ENCODE results near the gene ATXN7L1. TPM values are rescaled to one million over a fixed set of nuclear protein-coding genes. Genes with fewer than 3 reads are reported as not detected.

Gene ATXN7L1
- total and polyA plus RNA-seq, 2 of the 13 experiments (the other 11 are each of a cell fraction or from before 2014, with no cell fraction given): 4.1 to 7.8 TPM

- FAIRE-seq (no peak), ATAC-seq (no peak), DNase-seq (ENCODE audit: low spot score) (no peak)
- Histone ChIP-seq H3K9me3 (ENCODE audit: low read length) (no peaks in the 10 kb centered on the region), H4K20me1 (ENCODE audit: insufficient read depth, low read length) (no peaks in the 10 kb centered on the region), H3K27me3 (ENCODE audit: control insufficient read depth in 1 of 2, insufficient read depth in 2 of 2, low read length in 2 of 2) (no peaks in the 10 kb centered on the region), H3K4me1 (ENCODE audit: insufficient read depth, low read length) (peaks cover 18% of the 10 kb centered on the region), H3K79me2 (ENCODE audit: insufficient read depth, low read length) (no peaks in the 10 kb centered on the region), H3K4me2 (ENCODE audit: low read depth, low read length) (no peak overlapping the region), H3K27ac (ENCODE audit: extremely low read length, insufficient read depth, low read length) (no peak overlapping the region), H3K9ac (ENCODE audit: insufficient read depth, low read depth, low read length) (no peak overlapping the region), H3K4me3 (replicated peaks in 1 of 3; ENCODE audit: insufficient read depth in 1 of 3, low read depth in 2 of 3, low read length in 3 of 3) (no peak overlapping the region), H3K36me3 (replicated peaks in 1 of 2; ENCODE audit: control insufficient read depth in 1 of 2, insufficient read depth in 2 of 2, low read length in 2 of 2) (peaks cover 1 to 12% of the 10 kb centered on the region in 2 experiments; a peak in 4 of 5 replicates), H2AFZ (ENCODE audit: low read length) (no peak overlapping the region)
- ChIA-PET POLR2A (no interaction called here), CTCF (ENCODE audit: low intra/inter-chr PET ratio, low total read pairs) (no interaction called here)
- no peak for TF ChIP-seq CHCHD3 (CRISPR knock-in tag; IDR thresholded peaks at IDR 0.05)
- TF ChIP-seq YEATS4 (CRISPR knock-in tag; IDR thresholded peaks at IDR 0.05; ENCODE audit: borderline replicate concordance): no peak
- no peak for TF ChIP-seq HDAC6 (IDR thresholded peaks at IDR 0.05; ENCODE audit: low read depth, low read length)
- TF ChIP-seq ZNF232 (CRISPR knock-in tag; IDR thresholded peaks at IDR 0.05; ENCODE audit: borderline replicate concordance): no peak
- TF ChIP-seq ZNF883 (CRISPR knock-in tag; IDR thresholded peaks at IDR 0.05; ENCODE audit: not compliant biosample characterization): no peak
- no peak for TF ChIP-seq ZNF839 (CRISPR knock-in tag; IDR thresholded peaks at IDR 0.05; ENCODE audit: borderline replicate concordance)
- TF ChIP-seq ZNF335 (CRISPR knock-in tag; IDR thresholded peaks at IDR 0.05): no peak
- TF ChIP-seq NFIB (CRISPR knock-in tag; IDR thresholded peaks at IDR 0.05; ENCODE audit: borderline replicate concordance): no peak
- in situ Hi-C loops (cut with HindIII; ENCODE audit: extremely low pct_ligation_motif_present, low pct_unique_long_range_greater_than_20kb): no loop called here
- intact Hi-C loops (cut with micrococcal nuclease; ENCODE audit: unreplicated experiment): no loop called here
- no TSS peak for BruUV-seq (replicated peaks)
- WGBS (ENCODE audit: low lambda C conversion rate): 77% methylated on average over 3 of the region's 3 CpGs
Observed at GRCh38 chr7:105644937-105645336, 231.5 kb downstream of the ATXN7L1 start.

- peaks cover 1 to 12% of the 10 kb centered on the region in 2 experiments; a peak in 4 of 5 replicates for H3K36me3 ChIP-seq (replicated peaks in 1 of 2; ENCODE audit: control insufficient read depth in 1 of 2, insufficient read depth in 2 of 2, low read length in 2 of 2)
- no peak for FAIRE-seq
- CTCF ChIA-PET (ENCODE audit: low intra/inter-chr PET ratio, low total read pairs): no interaction called here
- peaks cover 9% of the 10 kb centered on the region for H3K4me1 ChIP-seq (ENCODE audit: insufficient read depth, low read length)
- no TSS peak for BruUV-seq (replicated peaks)
- H2AFZ ChIP-seq (ENCODE audit: low read length): no peak overlapping the region
- 88% methylated on average over 1 of the region's 1 CpG for WGBS (ENCODE audit: low lambda C conversion rate)
- no peaks in the 10 kb centered on the region for H3K9me3 ChIP-seq (ENCODE audit: low read length)
- POLR2A ChIA-PET: no interaction called here
- no peaks in the 10 kb centered on the region for H3K79me2 ChIP-seq (ENCODE audit: insufficient read depth, low read length)
- no peak overlapping the region for H3K9ac ChIP-seq (ENCODE audit: insufficient read depth, low read depth, low read length)
- no peak for ATAC-seq
- no peaks in the 10 kb centered on the region for H4K20me1 ChIP-seq (ENCODE audit: insufficient read depth, low read length)
- no peak overlapping the region for H3K4me3 ChIP-seq (replicated peaks in 1 of 3; ENCODE audit: insufficient read depth in 1 of 3, low read depth in 2 of 3, low read length in 3 of 3)
- intact Hi-C loops (cut with micrococcal nuclease; ENCODE audit: unreplicated experiment): no loop called here
- no peak overlapping the region for H3K27ac ChIP-seq (ENCODE audit: extremely low read length, insufficient read depth, low read length)
- in situ Hi-C loops (cut with HindIII; ENCODE audit: extremely low pct_ligation_motif_present, low pct_unique_long_range_greater_than_20kb): no loop called here
- H3K4me2 ChIP-seq (ENCODE audit: low read depth, low read length): no peak overlapping the region
- no peaks in the 10 kb centered on the region for H3K27me3 ChIP-seq (ENCODE audit: control insufficient read depth in 1 of 2, insufficient read depth in 2 of 2, low read length in 2 of 2)
- DNase-seq (ENCODE audit: low spot score): no peak
- TF ChIP-seq ZNF512B (CRISPR knock-in tag; IDR thresholded peaks at IDR 0.05; ENCODE audit: borderline replicate concordance) (no peak), ZBTB43 (CRISPR knock-in tag; conservative IDR thresholded peaks at IDR 0.05) (no peak), SUZ12 (IDR thresholded peaks at IDR 0.05; ENCODE audit: low read depth, low read length) (no peak), THYN1 (CRISPR knock-in tag; IDR thresholded peaks at IDR 0.05; ENCODE audit: borderline replicate concordance, low read depth) (no peak)
Observed at GRCh38 chr7:105643851-105644250, 232.5 kb downstream of the ATXN7L1 start.
